SK-N-SH (cell line): ENCODE results near the gene HECTD4.

Experiments
- EP300 ChIP-seq, 2 experiments: IDR thresholded peaks; 2 replicates each; pipeline versions ENCODE4 v1.4.0 to v1.6.1; 2012; ENCODE audit warnings: borderline replicate concordance in 1 of 2, low read depth in 1 of 2, low read length in 1 of 2
- EZH2phosphoT487 ChIP-seq: fragments of 200-600 bp; sonication (generic); IDR thresholded peaks from 2 replicates; pipeline ENCODE4 v1.6.1; 2017; ENCODE audit warnings: low read depth, mixed run types, mild to moderate bottlenecking, antibody characterized with exemption, moderate library complexity, borderline replicate concordance
- FOXM1 ChIP-seq: IDR thresholded peaks from 2 replicates; pipeline ENCODE4 v1.4.0; 2012; ENCODE audit warnings: low read depth, mild to moderate bottlenecking
- IRF3 ChIP-seq: fragments of 150-350 bp; IDR thresholded peaks from 2 replicates; pipeline ENCODE4 v1.6.1; 2016; ENCODE audit warnings: mild to moderate bottlenecking, low read depth, low read length
- NRF1 ChIP-seq: IDR thresholded peaks from 2 replicates; pipeline ENCODE4 v1.6.1; 2012; ENCODE audit warnings: low read depth, mild to moderate bottlenecking, low read length
- POLR2AphosphoS5 ChIP-seq: IDR thresholded peaks from 2 replicates; pipeline ENCODE4 v1.6.1; 2012; ENCODE audit warnings: low read depth, low read length
- RAD21 ChIP-seq: IDR thresholded peaks from 2 replicates; pipeline ENCODE4 v1.6.1; 2012; ENCODE audit warnings: mild to moderate bottlenecking, low read length
- REST ChIP-seq: IDR thresholded peaks from 2 replicates; pipeline ENCODE4 v1.6.1; 2012; ENCODE audit warnings: mild to moderate bottlenecking, low read depth, low read length, moderate library complexity
- TCF12 ChIP-seq: IDR thresholded peaks from 2 replicates; pipeline ENCODE4 v1.4.0; 2012
- YY1 ChIP-seq: IDR thresholded peaks from 2 replicates; pipeline ENCODE4 v1.4.0; 2012; ENCODE audit warnings: low read depth, mild to moderate bottlenecking
- ZBTB33 ChIP-seq: IDR thresholded peaks from 2 replicates; pipeline ENCODE4 v1.4.0; 2012; ENCODE audit warnings: low read depth, borderline replicate concordance
- TF ChIP-seq, protein P1 (sequence below): fragments of 200-600 bp; sonication (generic); IDR thresholded peaks from 2 replicates; pipeline ENCODE4 v1.6.1; 2017; ENCODE audit warnings: antibody characterized with exemption, mild to moderate bottlenecking, moderate library complexity

GRCh38 chr12:112239881-112240280 lies 142.3 kb downstream of the HECTD4 start:
- TF ChIP-seq TCF12 (no peak), IRF3 (no peak), FOXM1 (no peak), NRF1 (no peak), RAD21 (no peak), POLR2AphosphoS5 (no peak), EP300 (IDR thresholded peaks at IDR 0.05; ENCODE audit: borderline replicate concordance in 1 of 2, low read depth in 1 of 2, low read length in 1 of 2) (no peak), YY1 (no peak), REST (no peak), ZBTB33 (no peak), EZH2phosphoT487 (no peak)
- TF ChIP-seq, protein P1, sequence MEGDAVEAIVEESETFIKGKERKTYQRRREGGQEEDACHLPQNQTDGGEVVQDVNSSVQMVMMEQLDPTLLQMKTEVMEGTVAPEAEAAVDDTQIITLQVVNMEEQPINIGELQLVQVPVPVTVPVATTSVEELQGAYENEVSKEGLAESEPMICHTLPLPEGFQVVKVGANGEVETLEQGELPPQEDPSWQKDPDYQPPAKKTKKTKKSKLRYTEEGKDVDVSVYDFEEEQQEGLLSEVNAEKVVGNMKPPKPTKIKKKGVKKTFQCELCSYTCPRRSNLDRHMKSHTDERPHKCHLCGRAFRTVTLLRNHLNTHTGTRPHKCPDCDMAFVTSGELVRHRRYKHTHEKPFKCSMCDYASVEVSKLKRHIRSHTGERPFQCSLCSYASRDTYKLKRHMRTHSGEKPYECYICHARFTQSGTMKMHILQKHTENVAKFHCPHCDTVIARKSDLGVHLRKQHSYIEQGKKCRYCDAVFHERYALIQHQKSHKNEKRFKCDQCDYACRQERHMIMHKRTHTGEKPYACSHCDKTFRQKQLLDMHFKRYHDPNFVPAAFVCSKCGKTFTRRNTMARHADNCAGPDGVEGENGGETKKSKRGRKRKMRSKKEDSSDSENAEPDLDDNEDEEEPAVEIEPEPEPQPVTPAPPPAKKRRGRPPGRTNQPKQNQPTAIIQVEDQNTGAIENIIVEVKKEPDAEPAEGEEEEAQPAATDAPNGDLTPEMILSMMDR, result no peak
